Measurements from ENCODE around the gene ARHGAP24. TPM values are rescaled to one million over a fixed set of nuclear protein-coding genes. Genes with fewer than 3 reads are reported as not detected.

Gene ARHGAP24
- total and polyA plus RNA-seq, 2 donors (not counting 1 experiment from before 2014, with no cell fraction given), result 48.4 to 141 TPM

GRCh38 chr4:85953651-85954018, 478.7 kb downstream of the ARHGAP24 start:
- Mint-ChIP-seq H3K4me3 (no peak overlapping the region), H3K9me3 (ENCODE audit: insufficient read depth) (no peaks in the 10 kb centered on the region), H3K4me1 (peaks cover 2% of the 10 kb centered on the region), H3K27me3 (no peaks in the 10 kb centered on the region), H3K27ac (no peak overlapping the region)
- Histone ChIP-seq H3K27me3 (replicated peaks in 1 of 4; ENCODE audit: control extremely low read depth in 1 of 4, control insufficient read depth in 3 of 4, insufficient read depth in 4 of 4, low read length in 3 of 4) (no peaks in the 10 kb centered on the region), H3K9me3 (ENCODE audit: control extremely low read depth in 1 of 3, control insufficient read depth in 2 of 3, insufficient read depth in 1 of 3, low read length in 2 of 3) (no peaks in the 10 kb centered on the region), H3K9ac (ENCODE audit: low read length) (no peak overlapping the region), H3K79me2 (ENCODE audit: control insufficient read depth, insufficient read depth, low read length) (peaks cover 3% of the 10 kb centered on the region), H3K4me2 (replicated peaks; ENCODE audit: low read depth, low read length, poor library complexity, severe bottlenecking) (no peak overlapping the region), H4K20me1 (ENCODE audit: control insufficient read depth, insufficient read depth, low read length, poor library complexity, severe bottlenecking) (peaks cover 3% of the 10 kb centered on the region), H3K36me3 (replicated peaks in 1 of 2; ENCODE audit: control extremely low read depth in 1 of 2, control insufficient read depth in 1 of 2, extremely low read depth in 1 of 2, insufficient read depth in 2 of 2, low read length in 1 of 2) (peaks cover 0 to 22% of the 10 kb centered on the region in 2 experiments), H2AFZ (ENCODE audit: insufficient read depth, low read depth, low read length, poor library complexity, severe bottlenecking) (no peak overlapping the region), H3K4me3 (ENCODE audit: control extremely low read depth in 1 of 5, extremely low read depth in 1 of 5, insufficient read depth in 1 of 5, low read depth in 2 of 5, low read length in 4 of 5) (no peak overlapping the region), H3K27ac (ENCODE audit: low read length in 2 of 2) (no peak overlapping the region), H3K4me1 (ENCODE audit: control insufficient read depth in 2 of 2, insufficient read depth in 2 of 2, low read length in 2 of 2) (no peaks in the 10 kb centered on the region)
- ATAC-seq (ENCODE audit: low read depth), result no peak
- CTCF ChIA-PET, result interaction anchor here (1.2 kb wide), 1 partner anchor 15 kb away, joined by 3 read pairs; no protein-coding TSS in a partner anchor
- TF ChIP-seq EZH2 (IDR thresholded peaks at IDR 0.05; ENCODE audit: borderline replicate concordance, insufficient read depth, low read depth, low read length, poor library complexity, severe bottlenecking) (no peak), CTCF (IDR thresholded peaks at IDR 0.05) (no peak)
- no peak for DNase-seq
- 89% methylated on average over 3 of the region's 3 CpGs for WGBS (ENCODE audit: insufficient coverage)
- intact Hi-C loops (cut with micrococcal nuclease), result no loop called here
- POLR2A ChIA-PET, result no interaction called here

GRCh38 chr4:85955620-85956292, 480.8 kb downstream of the ARHGAP24 start:
- no peak for DNase-seq
- CTCF ChIA-PET, result interaction anchor here (0.6 to 1.5 kb wide), 2 partner anchors 10 to 12 kb away, joined by 3 to 4 read pairs; no protein-coding TSS in a partner anchor
- no peaks in the 10 kb centered on the region for H3K9me3 Mint-ChIP-seq (ENCODE audit: insufficient read depth)

More at GRCh38 chr4:85955620-85956292, 480.8 kb downstream of the ARHGAP24 start:
- Histone ChIP-seq H3K9ac (ENCODE audit: low read length) (no peak overlapping the region), H3K27ac (ENCODE audit: low read length in 2 of 2) (no peak overlapping the region), H3K4me1 (ENCODE audit: control insufficient read depth in 2 of 2, insufficient read depth in 2 of 2, low read length in 2 of 2) (no peaks in the 10 kb centered on the region), H3K79me2 (ENCODE audit: control insufficient read depth, insufficient read depth, low read length) (peaks cover 3% of the 10 kb centered on the region), H3K27me3 (replicated peaks in 1 of 4; ENCODE audit: control extremely low read depth in 1 of 4, control insufficient read depth in 3 of 4, insufficient read depth in 4 of 4, low read length in 3 of 4) (no peaks in the 10 kb centered on the region), H3K36me3 (replicated peaks in 1 of 2; ENCODE audit: control extremely low read depth in 1 of 2, control insufficient read depth in 1 of 2, extremely low read depth in 1 of 2, insufficient read depth in 2 of 2, low read length in 1 of 2) (peaks cover 0 to 22% of the 10 kb centered on the region in 2 experiments), H4K20me1 (ENCODE audit: control insufficient read depth, insufficient read depth, low read length, poor library complexity, severe bottlenecking) (peaks cover 3% of the 10 kb centered on the region), H3K4me2 (replicated peaks; ENCODE audit: low read depth, low read length, poor library complexity, severe bottlenecking) (no peak overlapping the region), H2AFZ (ENCODE audit: insufficient read depth, low read depth, low read length, poor library complexity, severe bottlenecking) (no peak overlapping the region), H3K9me3 (ENCODE audit: control extremely low read depth in 1 of 3, control insufficient read depth in 2 of 3, insufficient read depth in 1 of 3, low read length in 2 of 3) (no peaks in the 10 kb centered on the region), H3K4me3 (ENCODE audit: control extremely low read depth in 1 of 5, extremely low read depth in 1 of 5, insufficient read depth in 1 of 5, low read depth in 2 of 5, low read length in 4 of 5) (no peak overlapping the region)
- ATAC-seq (ENCODE audit: low read depth), result no peak
- intact Hi-C loops (cut with micrococcal nuclease), result no loop called here
- TF ChIP-seq EZH2 (IDR thresholded peaks at IDR 0.05; ENCODE audit: borderline replicate concordance, insufficient read depth, low read depth, low read length, poor library complexity, severe bottlenecking) (no peak), CTCF (IDR thresholded peaks at IDR 0.05) (no peak)
- POLR2A ChIA-PET, result no interaction called here
- Mint-ChIP-seq H3K4me1 (peaks cover 2% of the 10 kb centered on the region), H3K27ac (no peak overlapping the region), H3K4me3 (no peak overlapping the region), H3K27me3 (no peaks in the 10 kb centered on the region)
